Renal pelvis (tissue), 4 donors: ENCODE results near the gene SIL1. TPM values are rescaled to one million over a fixed set of nuclear protein-coding genes. Genes with fewer than 3 reads are reported as not detected.

Experiments used
- DNase-seq: peaks from one replicate; pipeline ENCODE4 v3.0.0-alpha.2; 2013
- polyA plus RNA-seq, 3 donors: library from polyadenylated mRNA; unstranded; fragments of 120-200 nt; gene quantifications; one replicate each; pipeline ENCODE4 v1.2.1, GENCODE V29; 2013; ENCODE audit not compliant: insufficient read length in 3 of 3

Gene SIL1
- polyA plus RNA-seq, 3 donors, result 40.3 to 52.1 (median 43.5) TPM

- DNase-seq, result no peak
These were observed 49.9 kb downstream of the SIL1 start for GRCh38 chr5:139148306-139148705.

DNA sequence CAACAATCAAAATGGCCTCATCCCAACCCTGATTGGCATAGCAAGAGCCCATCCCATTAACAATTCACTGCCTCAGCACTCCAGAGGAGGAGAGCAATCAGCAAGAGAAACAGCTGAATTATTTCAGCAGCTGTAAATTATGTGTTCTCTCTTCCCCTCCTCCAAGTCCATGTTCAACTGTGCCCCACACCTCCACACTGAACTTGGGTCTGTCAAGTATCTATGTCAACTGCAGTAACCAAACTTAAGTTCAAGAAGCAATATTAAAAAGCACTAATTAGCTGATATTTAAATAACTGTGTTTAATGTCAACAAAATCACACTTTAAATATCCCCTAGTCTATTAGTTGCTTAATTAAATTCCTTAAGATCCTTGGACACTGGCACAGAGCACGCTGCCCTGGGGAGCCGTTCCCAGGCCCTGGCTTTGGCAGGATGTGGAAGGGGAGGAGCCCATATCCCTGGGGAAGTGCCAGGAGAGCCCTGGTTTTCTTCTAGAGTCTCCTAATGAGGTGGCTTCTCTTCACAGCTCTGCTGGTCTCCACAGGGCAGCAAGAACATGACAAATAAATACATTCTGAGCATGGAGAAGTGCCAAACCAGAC, 50.6 kb downstream of the SIL1 start:
- no peak for DNase-seq

GRCh38 chr5:139146809-139147482, 51.2 kb downstream of the SIL1 start:
- no peak for DNase-seq

DNA sequence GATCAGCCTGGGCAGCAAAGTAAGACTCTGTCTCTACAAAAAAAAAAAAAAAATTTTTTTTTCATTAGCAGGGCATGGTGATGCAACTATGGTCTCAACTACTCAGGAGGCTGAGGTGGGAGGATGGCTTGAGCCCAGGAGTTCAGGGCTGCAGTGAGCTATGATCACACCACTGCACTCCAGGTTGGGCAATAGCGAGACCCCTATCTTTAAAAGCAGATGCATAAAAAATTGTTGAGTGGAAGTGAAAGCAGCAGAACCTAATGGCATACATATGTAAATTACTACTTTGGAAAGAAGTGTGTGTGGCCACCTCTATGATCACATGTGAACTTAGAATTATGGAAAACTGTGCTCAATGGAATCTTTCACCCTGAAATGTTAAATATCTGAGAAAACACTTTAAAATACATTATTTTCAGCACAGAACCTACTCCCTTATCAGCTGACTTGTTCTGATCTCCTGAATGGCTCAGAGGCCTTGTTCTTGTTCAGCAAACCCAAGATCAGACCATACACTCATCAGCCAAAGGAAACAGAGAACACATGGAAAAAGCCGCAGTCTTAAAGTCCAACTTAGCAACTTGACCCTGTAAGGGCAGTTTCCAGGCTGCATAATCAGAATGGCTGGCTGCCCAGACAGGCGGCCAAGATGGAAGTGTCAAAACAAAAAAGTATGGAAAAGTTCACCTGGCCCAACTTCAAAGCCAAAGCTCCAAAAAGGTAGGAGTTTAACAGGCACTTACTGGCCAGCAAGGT, 56.5 kb downstream of the SIL1 start:
- no peak for DNase-seq

DNA sequence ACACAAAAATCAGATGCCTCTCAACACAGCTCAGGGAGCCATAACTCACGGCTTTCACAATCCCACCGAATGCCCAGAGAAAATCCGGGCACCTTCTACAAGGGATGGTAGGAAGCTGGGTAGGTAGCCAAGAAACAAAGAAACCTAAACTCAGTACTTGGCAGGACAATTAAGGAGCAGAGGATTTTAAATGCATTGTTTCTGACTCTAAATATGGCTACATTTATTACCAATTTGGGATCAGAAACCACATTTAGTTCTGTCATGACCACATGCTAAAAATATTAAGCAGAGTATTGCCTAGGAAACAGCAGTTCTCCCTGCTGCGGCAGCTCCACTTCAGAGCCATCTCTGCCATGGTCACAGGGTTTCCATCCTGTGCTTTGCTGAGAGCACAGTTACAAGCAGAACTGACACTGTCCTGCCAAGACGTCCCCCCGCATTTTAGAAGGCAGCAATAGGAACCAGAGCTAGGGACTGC, 57.5 kb downstream of the SIL1 start:
- DNase-seq, result no peak

DNA sequence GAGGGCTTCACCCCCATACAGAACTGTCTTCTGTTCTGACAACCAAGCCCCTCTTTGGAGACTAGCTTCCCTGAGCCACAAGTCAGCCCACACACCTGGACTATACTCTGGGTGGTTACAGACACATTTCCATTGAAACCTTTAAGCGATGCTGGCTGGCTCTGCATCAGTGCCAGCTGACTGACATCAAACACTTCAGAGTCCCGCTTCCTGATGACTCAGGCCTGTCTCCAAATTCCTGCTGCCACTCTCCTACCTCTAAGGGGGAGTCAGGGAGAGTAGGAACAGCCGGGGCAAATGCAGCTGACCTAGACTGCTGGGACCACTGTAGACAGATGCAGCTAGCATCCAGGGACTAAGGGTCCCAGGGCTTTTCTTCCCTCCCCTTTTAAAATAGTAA, 59.4 kb downstream of the SIL1 start:
- DNase-seq, result no peak

- DNase-seq, result no peak
These were observed 60.1 kb downstream of the SIL1 start for GRCh38 chr5:139138109-139138508.

- no peak for DNase-seq
These were observed 60.5 kb downstream of the SIL1 start for GRCh38 chr5:139137697-139138096.

DNA sequence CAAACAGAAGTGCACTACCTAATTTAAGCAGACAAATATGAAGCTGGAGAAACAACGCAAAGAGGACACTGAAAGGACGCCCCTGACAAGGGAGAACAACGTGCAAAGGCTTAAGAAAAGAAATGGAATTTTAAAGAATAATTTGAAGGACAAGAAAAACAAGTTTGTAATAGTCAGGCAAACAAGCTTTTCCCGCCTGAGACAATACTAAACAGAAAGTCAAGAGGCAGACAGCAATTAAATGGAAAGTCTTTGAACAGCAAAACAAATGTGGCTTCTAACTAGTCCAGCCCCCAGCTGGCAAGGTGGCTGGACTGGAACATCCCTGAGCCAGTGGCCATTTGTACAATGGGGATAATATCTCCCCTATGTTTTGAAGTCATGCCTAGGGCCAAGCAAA, 63.3 kb downstream of the SIL1 start:
- DNase-seq, result no peak

- DNase-seq, result no peak
These were observed 64.9 kb downstream of the SIL1 start for GRCh38 chr5:139133282-139133681.

GRCh38 chr5:139132515-139132914, 65.7 kb downstream of the SIL1 start:
- DNase-seq, result no peak

DNA sequence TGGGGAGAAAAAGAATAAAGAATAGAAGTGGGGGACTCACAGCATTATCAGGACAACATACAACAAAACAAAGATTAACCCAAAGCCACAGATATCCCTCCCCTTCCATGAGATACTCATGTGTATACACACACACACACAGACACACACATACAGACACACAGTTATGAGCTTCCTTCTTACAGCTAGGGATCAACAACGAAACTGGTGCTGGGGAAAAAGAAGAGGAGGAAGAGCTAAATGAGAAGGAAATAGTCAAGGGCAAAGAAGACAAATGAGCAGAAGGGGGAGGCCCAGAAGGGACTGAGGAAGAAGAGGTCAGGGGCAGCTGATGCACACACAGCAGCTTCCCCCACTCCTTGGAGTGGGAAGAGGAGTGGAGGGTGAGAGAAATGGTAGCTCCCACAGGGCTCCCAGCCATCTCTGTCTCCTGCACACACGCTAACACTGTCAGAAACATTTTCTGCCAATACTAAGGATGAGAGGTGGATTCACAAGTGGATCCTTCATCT, 66.2 kb downstream of the SIL1 start:
- DNase-seq, result no peak

DNA sequence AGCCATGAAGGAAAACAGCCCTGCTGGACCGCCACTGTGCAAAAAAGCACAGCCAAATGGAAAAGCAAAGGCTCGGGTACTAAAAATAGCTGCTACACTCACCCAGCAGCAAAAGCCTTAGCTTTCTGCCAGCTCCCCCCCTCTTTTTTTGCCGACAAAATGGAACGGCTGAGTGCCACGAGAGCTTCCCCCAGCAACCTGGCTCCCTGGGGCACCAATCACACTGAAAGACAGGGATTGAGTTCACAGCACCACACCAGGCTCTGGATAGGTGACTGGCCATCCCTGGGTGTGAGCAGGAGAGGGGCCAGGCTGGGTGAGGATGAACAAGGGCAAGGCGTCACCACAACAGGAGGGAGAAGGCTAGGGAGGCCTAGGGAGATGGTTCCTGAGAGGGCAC, 66.7 kb downstream of the SIL1 start:
- no peak for DNase-seq

GRCh38 chr5:139131062-139131461, 67.1 kb downstream of the SIL1 start:
- no peak for DNase-seq

GRCh38 chr5:139130214-139130613, 68.0 kb downstream of the SIL1 start:
- no peak for DNase-seq

GRCh38 chr5:139126711-139127111, 71.5 kb downstream of the SIL1 start:
- DNase-seq, result no peak

- no peak for DNase-seq
These were observed 72.2 kb downstream of the SIL1 start for GRCh38 chr5:139125991-139126390.

DNA sequence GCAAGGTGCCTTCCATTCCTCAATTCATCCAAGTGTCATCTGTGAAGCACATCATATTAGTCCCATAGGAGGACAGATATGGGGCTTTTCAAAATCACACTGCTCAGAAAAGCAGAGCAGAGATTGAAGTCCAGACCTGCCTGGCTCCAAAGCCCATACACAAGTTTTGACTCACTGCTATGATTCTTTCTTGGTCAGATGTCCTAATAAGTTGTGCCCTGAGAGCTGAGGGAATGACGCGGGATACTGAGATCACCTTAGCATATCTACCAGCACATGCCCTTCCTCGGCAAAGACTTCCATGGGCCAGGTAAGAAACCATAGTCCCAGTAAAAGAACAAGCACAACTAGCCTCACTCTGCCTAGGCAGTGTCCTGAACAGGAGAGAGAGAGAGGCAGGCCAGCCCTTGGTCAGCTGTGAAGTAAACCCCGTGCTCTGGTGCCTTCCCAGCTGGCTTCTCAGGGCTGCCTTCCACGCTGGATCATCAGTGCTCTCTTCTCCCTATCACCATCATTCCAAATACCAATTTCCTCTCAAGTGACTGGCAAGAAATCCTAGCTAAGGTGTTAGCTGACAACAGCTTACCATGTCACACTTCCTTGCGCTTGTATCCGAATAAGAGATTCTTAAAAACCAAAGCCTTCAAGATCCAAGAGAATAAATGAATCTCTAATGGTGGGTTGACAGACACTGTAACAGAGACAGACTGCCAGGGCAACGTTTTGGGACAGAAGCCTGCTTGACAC, 73.2 kb downstream of the SIL1 start:
- DNase-seq, result no peak

GRCh38 chr5:139121120-139121519, 77.0 kb downstream of the SIL1 start:
- DNase-seq, result no peak

GRCh38 chr5:139120521-139120920, 77.6 kb downstream of the SIL1 start:
- DNase-seq, result no peak

GRCh38 chr5:139118804-139119203, 79.4 kb downstream of the SIL1 start:
- no peak for DNase-seq

GRCh38 chr5:139117342-139117884, 80.8 kb downstream of the SIL1 start:
- no peak for DNase-seq
